ENCODE measurements around the gene TMEM138.
A peak's percentile ranks its signal among the peaks of the same experiment; 100 is the strongest.

TMEM138 gene

GRCh38 chr11:61361741-61362541 lies at the start of gene TMEM138, which contains the start of gene CYB561A3:
Gene TMEM138 (plus strand): TSS chr11:61362374. CDS start chr11:61364391, 2,017 bp downstream.
Gene CYB561A3 (minus strand): TSS chr11:61361882. CDS start chr11:61356713, 5,169 bp downstream.
- DNase-seq (ENCODE audit: low read depth, low spot score) = peak; percentile 67

DNA sequence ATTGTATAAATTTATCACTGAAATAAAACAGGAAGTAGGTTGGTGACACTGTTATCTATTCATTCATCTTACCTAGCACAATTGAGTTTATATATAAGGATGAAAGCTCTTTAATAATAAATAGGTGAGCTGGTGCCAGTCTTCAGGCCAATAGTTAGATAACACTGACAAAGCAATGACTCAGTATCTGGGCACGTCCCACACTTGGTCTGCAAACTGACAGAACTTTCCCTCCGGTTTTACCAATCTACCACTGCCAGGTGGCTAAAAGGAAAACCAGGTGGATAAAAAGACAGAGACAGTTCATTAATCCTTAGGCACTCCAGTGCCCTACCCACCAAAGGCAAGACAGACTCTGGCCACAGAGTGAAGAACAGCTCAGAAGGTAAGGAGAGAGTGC lies 46.9 kb upstream of the TMEM138 start:
- no peak for DNase-seq (ENCODE audit: low read depth, low spot score)

- no peak for DNase-seq (ENCODE audit: low read depth, low spot score)
These were observed 36.3 kb upstream of the TMEM138 start for GRCh38 chr11:61325649-61326414.

DNA sequence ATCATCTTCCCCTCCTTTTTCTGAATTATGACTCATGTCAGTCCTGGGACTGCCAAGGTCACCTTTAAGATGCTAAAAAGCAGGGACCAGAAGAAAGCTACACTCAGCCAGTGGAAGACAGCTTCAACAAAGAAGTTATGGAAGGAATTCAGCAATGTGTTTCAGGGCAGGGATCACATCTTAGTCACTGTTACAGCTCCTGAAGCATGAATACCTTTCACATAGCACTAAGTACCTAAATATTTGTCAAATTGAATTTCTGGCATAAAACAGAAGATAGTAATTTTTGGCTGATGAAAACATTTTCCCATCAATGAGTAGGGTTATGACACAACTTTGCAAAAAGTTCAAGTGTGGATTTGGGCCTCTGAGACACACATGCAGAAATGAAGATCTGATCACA lies 34.5 kb upstream of the TMEM138 start:
- DNase-seq (ENCODE audit: low read depth, low spot score) = no peak

- DNase-seq (ENCODE audit: low read depth, low spot score) = no peak
These were observed 33.8 kb upstream of the TMEM138 start for GRCh38 chr11:61328351-61328750.

DNA sequence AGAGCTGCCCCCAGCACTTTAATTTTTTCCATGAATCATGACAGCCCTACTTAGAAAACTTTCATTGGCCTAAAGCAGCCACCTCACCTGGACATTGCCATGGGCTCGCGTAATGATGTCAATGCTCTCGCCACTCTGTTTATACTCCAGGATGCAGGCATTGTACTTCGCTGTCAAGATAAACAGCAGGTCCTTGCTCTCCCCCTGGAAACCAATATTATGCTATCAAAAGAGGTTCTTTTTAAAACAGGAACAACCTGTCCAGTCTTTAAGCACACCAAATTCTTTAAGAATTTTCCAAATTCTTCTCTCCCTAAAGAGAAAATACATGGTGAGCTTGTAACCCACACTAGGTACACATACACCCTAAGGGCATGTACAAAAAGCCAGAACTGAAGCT lies 32.3 kb upstream of the TMEM138 start:
- DNase-seq (ENCODE audit: low read depth, low spot score) = no peak

DNA sequence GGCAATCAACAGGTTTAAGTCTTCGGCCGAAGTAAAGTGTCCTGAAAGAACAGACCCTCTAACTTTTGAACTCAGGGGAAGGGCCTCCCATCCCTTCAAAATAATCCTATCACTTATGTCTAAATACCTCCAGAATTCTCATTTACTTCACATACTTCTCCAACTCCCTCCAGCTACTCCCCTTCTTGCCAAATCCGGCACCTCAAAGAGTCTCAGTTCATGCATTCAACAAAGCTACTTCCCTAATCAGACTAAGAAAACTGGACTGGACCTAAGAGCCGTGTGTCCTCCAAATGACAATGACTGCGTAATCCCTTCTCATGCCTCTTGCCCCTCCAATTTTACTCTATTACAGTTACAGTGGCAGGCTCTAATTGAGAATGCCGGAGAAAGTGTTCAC lies 30.5 kb upstream of the TMEM138 start:
- DNase-seq (ENCODE audit: low read depth, low spot score) = no peak

GRCh38 chr11:61332281-61332796 lies 29.8 kb upstream of the TMEM138 start:
- no peak for DNase-seq (ENCODE audit: low read depth, low spot score)

DNA sequence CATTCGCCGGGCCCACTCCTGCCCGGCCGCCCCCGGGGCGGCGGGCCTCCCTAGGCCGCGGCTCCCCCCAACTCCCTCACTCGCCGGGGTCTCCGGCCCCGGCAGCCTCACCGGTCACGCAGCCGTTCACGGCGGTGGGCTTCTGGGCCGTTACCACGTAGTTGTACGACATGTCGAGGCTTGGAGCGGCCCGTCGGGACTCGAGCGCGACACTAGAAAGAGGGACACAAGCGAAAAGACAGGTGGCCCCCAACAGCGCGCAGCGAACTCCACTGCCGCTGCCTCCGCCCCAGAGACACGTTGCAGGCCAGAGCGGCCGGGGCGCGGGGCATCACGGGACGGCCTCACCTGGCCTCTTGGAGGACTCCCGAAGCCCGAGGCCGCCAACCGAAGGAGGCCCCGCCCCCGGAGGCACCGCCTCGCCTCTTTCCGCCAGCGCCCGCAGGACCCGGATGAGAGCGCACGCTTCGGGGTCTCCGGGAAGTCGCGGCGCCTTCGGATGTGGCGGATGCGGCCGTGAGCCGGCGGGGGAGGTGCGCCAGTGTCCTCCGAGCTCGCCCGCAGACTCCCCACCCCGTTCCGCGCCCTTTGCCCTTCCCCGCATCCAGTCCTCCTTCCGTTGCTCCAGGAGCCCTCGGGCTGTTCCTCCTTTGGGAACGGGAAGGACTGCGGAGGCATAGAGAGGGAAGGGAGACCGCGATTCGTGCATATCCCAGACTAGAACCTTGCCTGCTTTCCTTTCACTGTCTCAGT lies 29.2 kb upstream of the TMEM138 start, which contains the start of the genes DDB1 and TKFC:
TSS of gene DDB1 (minus strand) at position 309 of the 753 bp plus-strand sequence. CDS start at position 172, 137 bp downstream.
TSS of gene TKFC (plus strand) at position 432 of the 753 bp plus-strand sequence. CDS start 1,501 bp downstream, outside the sequence.
- DNase-seq (ENCODE audit: low read depth, low spot score) = peak; percentile 74

GRCh38 chr11:61333550-61334433 lies 28.4 kb upstream of the TMEM138 start:
- DNase-seq (ENCODE audit: low read depth, low spot score) = no peak

DNA sequence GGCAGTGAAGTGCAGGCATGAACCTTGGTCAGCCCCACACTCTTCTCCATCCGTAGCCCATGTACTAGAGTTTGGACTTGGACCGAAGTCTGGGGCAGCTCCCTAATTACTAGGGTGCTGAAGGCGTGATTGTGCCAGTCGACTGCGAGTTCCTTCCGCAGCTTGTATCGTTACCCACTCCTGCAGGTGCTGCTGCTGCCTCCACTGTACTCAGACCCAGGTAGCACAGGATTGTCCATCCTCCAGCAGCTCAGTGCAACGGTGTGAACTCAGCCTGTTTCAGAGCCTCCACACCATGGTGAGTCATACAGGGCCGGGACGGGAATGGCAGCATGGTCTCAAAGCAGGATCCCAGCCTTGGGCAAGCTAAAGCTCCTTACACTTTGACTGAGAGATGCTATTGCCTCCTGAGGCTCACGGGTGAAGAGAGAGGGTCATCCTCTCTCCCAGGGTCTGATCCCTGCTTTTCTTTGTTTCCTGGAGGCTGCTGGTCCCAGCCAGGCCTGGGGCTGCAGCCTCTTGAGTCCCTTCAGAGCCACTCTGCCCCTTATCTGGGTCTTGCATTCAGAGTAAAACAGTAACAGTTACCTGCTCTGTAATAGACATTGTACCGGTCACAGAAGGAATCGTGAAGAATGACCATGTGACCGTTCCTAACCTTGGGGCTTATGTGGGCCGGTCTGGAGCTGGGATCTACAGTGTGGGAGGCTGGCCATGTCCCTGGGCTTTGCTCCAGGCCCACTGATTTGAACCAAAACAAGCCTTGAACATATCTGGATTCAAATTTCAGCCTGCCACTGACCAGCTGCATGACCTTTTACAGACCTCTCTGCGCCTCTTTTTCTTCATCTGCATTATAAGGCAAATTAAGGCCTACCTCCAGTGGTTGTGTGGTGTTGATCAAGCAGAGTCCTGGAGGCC lies 27.5 kb upstream of the TMEM138 start:
- DNase-seq (ENCODE audit: low read depth, low spot score) = no peak

DNA sequence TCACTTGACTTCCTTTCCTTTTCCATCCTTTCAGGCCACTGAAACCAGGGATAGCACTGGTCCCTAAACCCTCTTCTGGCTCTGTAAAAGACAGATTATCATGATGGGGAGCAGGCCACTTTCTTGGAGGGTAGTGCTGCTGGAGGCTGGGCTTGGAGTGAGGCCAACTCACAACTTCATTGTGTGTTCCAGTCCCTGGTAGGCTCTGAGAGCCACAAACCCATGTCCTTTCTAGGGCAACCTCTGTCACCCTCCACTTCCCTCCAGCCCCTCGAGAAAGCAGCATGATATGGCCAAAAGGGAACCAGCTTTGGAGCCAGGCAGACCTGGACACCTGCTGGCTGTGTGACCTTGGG lies 26.8 kb upstream of the TMEM138 start:
- no peak for DNase-seq (ENCODE audit: low read depth, low spot score)

- peak; percentile 45 for DNase-seq (ENCODE audit: low read depth, low spot score)
These were observed 25.8 kb upstream of the TMEM138 start for GRCh38 chr11:61336171-61336935.

DNA sequence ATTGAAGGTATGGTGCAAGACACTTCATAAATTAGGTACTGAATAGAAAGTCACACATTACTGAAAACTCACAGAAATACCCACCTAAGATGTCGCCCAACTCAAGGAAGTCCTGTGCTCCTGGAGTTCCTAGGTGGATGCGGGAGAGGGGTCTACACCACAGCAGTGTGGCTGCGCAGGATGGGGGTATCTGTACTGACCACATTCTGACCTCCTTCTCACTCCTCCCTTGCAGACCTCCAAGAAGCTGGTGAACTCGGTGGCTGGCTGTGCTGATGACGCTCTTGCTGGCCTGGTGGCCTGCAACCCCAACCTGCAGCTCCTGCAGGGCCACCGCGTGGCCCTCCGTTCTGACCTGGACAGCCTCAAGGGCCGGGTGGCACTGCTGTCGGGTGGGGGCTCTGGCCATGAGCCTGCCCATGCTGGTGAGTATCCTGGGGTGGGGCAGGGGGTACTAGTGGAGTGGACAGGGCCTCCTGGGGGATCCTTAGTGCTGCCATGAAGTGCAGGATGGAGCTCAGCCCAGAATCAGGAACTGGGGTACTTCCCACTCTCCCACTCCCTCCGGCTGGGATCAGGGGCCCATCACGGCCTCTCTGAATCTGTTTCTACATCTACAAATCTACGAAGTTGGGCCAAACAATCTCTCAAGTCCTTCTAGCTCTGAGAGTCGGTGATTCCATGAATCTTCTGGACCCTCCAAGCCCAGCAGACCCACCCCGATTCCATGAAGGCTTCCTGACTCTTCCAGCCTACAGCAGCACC lies 24.3 kb upstream of the TMEM138 start:
- no peak for DNase-seq (ENCODE audit: low read depth, low spot score)

GRCh38 chr11:61338783-61339489 lies 23.2 kb upstream of the TMEM138 start:
- DNase-seq (ENCODE audit: low read depth, low spot score) = no peak

DNA sequence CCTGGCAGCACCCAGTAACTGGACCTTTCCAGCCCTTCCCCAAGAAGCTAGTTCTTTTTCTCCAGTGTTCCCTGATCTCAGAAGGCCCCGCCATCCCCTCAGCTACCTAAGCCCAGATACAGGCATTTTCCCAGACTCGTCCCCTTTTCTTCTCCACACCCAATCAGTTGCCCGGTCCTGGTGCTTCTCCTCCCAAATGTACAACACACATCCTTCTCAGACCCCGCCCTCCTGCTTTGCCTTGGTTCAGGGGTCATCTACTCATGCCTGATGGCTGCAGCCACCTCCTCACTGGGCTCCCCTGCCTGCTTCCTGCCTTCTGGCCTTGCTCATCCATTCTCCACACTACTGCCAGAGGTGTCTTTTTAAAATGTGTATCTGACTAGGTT lies 22.7 kb upstream of the TMEM138 start:
- no peak for DNase-seq (ENCODE audit: low read depth, low spot score)

DNA sequence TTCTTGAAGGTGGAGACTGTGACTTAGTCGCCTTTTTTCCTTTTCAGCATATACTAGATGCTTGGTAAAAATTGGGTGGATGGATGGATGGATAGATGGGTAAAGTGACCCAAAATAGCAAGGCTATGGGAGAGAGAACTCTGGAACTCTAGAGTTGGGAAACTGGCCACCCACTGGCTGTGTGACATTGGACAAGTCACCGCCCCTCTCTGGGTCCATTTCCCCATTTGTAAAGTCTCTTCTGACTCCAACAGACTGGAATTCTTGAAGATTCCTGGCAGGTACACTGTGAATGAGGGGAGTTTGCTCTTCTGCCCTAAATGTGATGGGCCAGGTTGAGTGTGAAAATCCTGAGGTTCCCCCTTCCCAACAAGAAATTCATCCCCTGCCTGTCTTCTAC lies 21.2 kb upstream of the TMEM138 start:
- DNase-seq (ENCODE audit: low read depth, low spot score) = no peak
